Neuronal stem cell (in vitro differentiated cells): ENCODE measurements around the gene MAPK4.
"Not testable (repeated sequence)": the region's sequence is repeated elsewhere in the genome, so short reads cannot be mapped to it uniquely, and the experiment has no call there.

Experiments
- DNase-seq: peaks from one replicate; pipeline ENCODE4 v3.0.0-alpha.2; 2013; ENCODE audit warnings: low spot score
- H2AFZ ChIP-seq: one replicate; pipeline ENCODE4 v1.6.1; 2013; ENCODE audit warnings: mild to moderate bottlenecking, low read length, inconsistent platforms
- H2AK5ac ChIP-seq: 2 replicates; pipeline ENCODE4 v1.6.1; 2013; ENCODE audit warnings: low read depth, mild to moderate bottlenecking, inconsistent platforms, low read length, moderate library complexity, mixed read lengths
- H2BK120ac ChIP-seq: 2 replicates; pipeline ENCODE4 v1.6.1; 2013; ENCODE audit warnings: low read depth, mild to moderate bottlenecking, inconsistent platforms, low read length, moderate library complexity, mixed read lengths
- H2BK12ac ChIP-seq: one replicate; pipeline ENCODE4 v1.6.1; 2013; ENCODE audit warnings: low read length, inconsistent platforms
- H2BK15ac ChIP-seq: 2 replicates; pipeline ENCODE4 v1.6.1; 2013; ENCODE audit warnings: mild to moderate bottlenecking, low read length, inconsistent platforms, mixed read lengths
- H2BK5ac ChIP-seq: one replicate; pipeline ENCODE4 v1.6.1; 2013; ENCODE audit warnings: inconsistent platforms, mild to moderate bottlenecking, low read length, moderate library complexity
- H3K14ac ChIP-seq: one replicate; pipeline ENCODE4 v1.6.1; 2013; ENCODE audit warnings: low read length, inconsistent platforms
- H3K18ac ChIP-seq: 2 replicates; pipeline ENCODE4 v1.6.1; 2013; ENCODE audit warnings: low read length, inconsistent platforms
- H3K23ac ChIP-seq: 2 replicates; pipeline ENCODE4 v1.6.1; 2013; ENCODE audit warnings: low read depth, mild to moderate bottlenecking, mixed read lengths, low read length, inconsistent platforms; ENCODE audit not compliant: poor library complexity
- H3K27ac ChIP-seq: replicated peaks from 3 replicates; pipeline ENCODE4 v1.5.1; 2013; ENCODE audit warnings: low read length, inconsistent platforms
- H3K27me3 ChIP-seq, 3 experiments: 2 replicates each; pipeline ENCODE4 v1.6.1; 2013; ENCODE audit warnings: low read length in 3 of 3, mild to moderate bottlenecking in 2 of 3, inconsistent platforms in 1 of 3, low read depth in 1 of 3, mixed read lengths in 1 of 3, moderate library complexity in 1 of 3; ENCODE audit not compliant: control insufficient read depth in 3 of 3, insufficient read depth in 3 of 3
- H3K36me3 ChIP-seq, 2 donors: replicated peaks in 1 of 2; 2 replicates each; pipeline ENCODE4 v1.6.1; 2013; ENCODE audit warnings: low read length in 2 of 2; ENCODE audit not compliant: control insufficient read depth in 2 of 2, insufficient read depth in 2 of 2
- H3K4ac ChIP-seq: 2 replicates; pipeline ENCODE4 v1.6.1; 2013; ENCODE audit warnings: inconsistent platforms, mild to moderate bottlenecking, low read length, moderate library complexity
- H3K4me1 ChIP-seq, 2 donors: 1 replicate in 1 of 2; 2 replicates in 1 of 2; pipeline ENCODE4 v1.6.1; 2013; ENCODE audit warnings: low read length in 2 of 2, low read depth in 1 of 2; ENCODE audit not compliant: control insufficient read depth in 2 of 2, insufficient read depth in 1 of 2
- H3K4me2 ChIP-seq: one replicate; pipeline ENCODE4 v1.6.1; 2013; ENCODE audit warnings: mild to moderate bottlenecking, low read length, inconsistent platforms; ENCODE audit not compliant: insufficient read depth, poor library complexity, severe bottlenecking
- H3K4me3 ChIP-seq, 2 donors: 2 replicates each; pipeline ENCODE4 v1.5.1; 2013; ENCODE audit warnings: low read length in 2 of 2, mild to moderate bottlenecking in 2 of 2, inconsistent platforms in 1 of 2, moderate library complexity in 1 of 2
- H3K79me1 ChIP-seq: one replicate; pipeline ENCODE4 v1.6.1; 2013; ENCODE audit warnings: low read depth, mild to moderate bottlenecking, inconsistent platforms, low read length, moderate library complexity
- H3K9ac ChIP-seq: one replicate; pipeline ENCODE4 v1.6.1; 2013; ENCODE audit warnings: mild to moderate bottlenecking, low read depth, low read length, inconsistent platforms; ENCODE audit not compliant: poor library complexity
- H3K9me3 ChIP-seq, 2 donors: replicated peaks in 1 of 2; 2 replicates each; pipeline versions ENCODE3 to v1.6.1; 2013; ENCODE audit warnings: low read length in 2 of 2, mild to moderate bottlenecking in 2 of 2, inconsistent platforms in 1 of 2, low read depth in 1 of 2, mixed read lengths in 1 of 2, moderate library complexity in 1 of 2; ENCODE audit not compliant: control insufficient read depth in 2 of 2, insufficient read depth in 1 of 2
- H4K8ac ChIP-seq: one replicate; pipeline ENCODE4 v1.6.1; 2013; ENCODE audit warnings: low read depth, mild to moderate bottlenecking, inconsistent platforms, low read length, moderate library complexity
- H4K91ac ChIP-seq: one replicate; pipeline ENCODE4 v1.6.1; 2013; ENCODE audit warnings: low read length, low read depth, mild to moderate bottlenecking, inconsistent platforms; ENCODE audit not compliant: poor library complexity
- WGBS, 2 donors: extraction: QIAGEN DNeasy Blood & Tissue Kit; methylation state at CpG; one replicate each; pipeline ENCODE4 v1.1.7; 2013; ENCODE audit warnings: missing lambda C conversion rate in 2 of 2, mixed read lengths in 1 of 2; ENCODE audit not compliant: insufficient read length in 2 of 2, insufficient replicate concordance in 1 of 2; ENCODE audit errors: extremely low coverage in 2 of 2; 5-methylcytosine and 5-hydroxymethylcytosine counted together

Gene MAPK4

GRCh38 chr18:50545936-50546335, 14.0 kb upstream of the MAPK4 start:
- H3K14ac ChIP-seq, result no peak overlapping the region
- H3K4ac ChIP-seq, result no peak overlapping the region
- no CpG with 5 or more reads among the region's 19 CpGs for WGBS, 2 donors
- no peak overlapping the region for H3K18ac ChIP-seq
- H3K4me3 ChIP-seq, result no peak overlapping the region
- peaks cover 0 to 12% of the 10 kb centered on the region in 2 donors for H3K4me1 ChIP-seq
- H3K9me3 ChIP-seq, result peaks cover 0 to 19% of the 10 kb centered on the region in 2 donors
- H3K27ac ChIP-seq, result no peak overlapping the region
- no peak overlapping the region for H4K8ac ChIP-seq
- no peak for DNase-seq
- H2BK12ac ChIP-seq, result no peak overlapping the region
- peaks cover 0 to 4% (median 0%) of the 10 kb centered on the region in 3 experiments for H3K27me3 ChIP-seq
- no peak overlapping the region for H2BK5ac ChIP-seq
- H3K23ac ChIP-seq, result no peak overlapping the region
- H2AK5ac ChIP-seq, result no peak overlapping the region
- H3K4me2 ChIP-seq, result no peak overlapping the region
- H2BK15ac ChIP-seq, result no peak overlapping the region
- H3K36me3 ChIP-seq, result no peaks in the 10 kb centered on the region
- H4K91ac ChIP-seq, result no peak overlapping the region
- no peaks in the 10 kb centered on the region for H3K79me1 ChIP-seq
- no peak overlapping the region for H3K9ac ChIP-seq
- H2AFZ ChIP-seq, result peak overlapping the region; percentile 52
- no peak overlapping the region for H2BK120ac ChIP-seq

GRCh38 chr18:50548160-50548559, 11.7 kb upstream of the MAPK4 start:
- Histone ChIP-seq H3K18ac (no peak overlapping the region), H2BK5ac (no peak overlapping the region), H3K14ac (no peak overlapping the region), H3K27me3 (peaks cover 0 to 4% (median 0%) of the 10 kb centered on the region in 3 experiments), H3K4ac (no peak overlapping the region), H2AK5ac (no peak overlapping the region), H2AFZ (no peak overlapping the region), H3K4me3 (no peak overlapping the region), H3K36me3 (no peaks in the 10 kb centered on the region), H3K4me1 (peaks cover 0 to 12% of the 10 kb centered on the region in 2 donors), H3K79me1 (no peaks in the 10 kb centered on the region), H3K9me3 (peaks cover 0 to 19% of the 10 kb centered on the region in 2 donors), H3K27ac (no peak overlapping the region), H3K4me2 (no peak overlapping the region), H2BK12ac (no peak overlapping the region), H3K9ac (no peak overlapping the region), H2BK120ac (no peak overlapping the region), H4K8ac (no peak overlapping the region), H3K23ac (no peak overlapping the region), H2BK15ac (no peak overlapping the region), H4K91ac (no peak overlapping the region)
- no peak for DNase-seq
- WGBS, 2 donors, result no CpG with 5 or more reads among the region's 1 CpG

- H3K4me3 ChIP-seq, H2AK5ac ChIP-seq, H3K9ac ChIP-seq, H4K91ac ChIP-seq, H2BK15ac ChIP-seq, H3K36me3 ChIP-seq, H3K4me1 ChIP-seq, H3K27me3 ChIP-seq, H4K8ac ChIP-seq, H3K14ac ChIP-seq, H3K79me1 ChIP-seq, H3K27ac ChIP-seq, H3K4ac ChIP-seq, DNase-seq, H3K4me2 ChIP-seq, H2BK12ac ChIP-seq, H3K23ac ChIP-seq, H3K18ac ChIP-seq, H2BK5ac ChIP-seq, H2AFZ ChIP-seq, H2BK120ac ChIP-seq: not testable (repeated sequence)
- no CpG with 5 or more reads among the region's 1 CpG for WGBS, 2 donors
- peaks cover 0 to 10% of the 10 kb centered on the region in 2 donors for H3K9me3 ChIP-seq
Observed at GRCh38 chr18:50551651-50552050, 8.2 kb upstream of the MAPK4 start.

- H3K9ac ChIP-seq, result no peak overlapping the region
Observed at GRCh38 chr18:50558157-50558556, 1.7 kb upstream of the MAPK4 start.

More at GRCh38 chr18:50558157-50558556, 1.7 kb upstream of the MAPK4 start:
- Histone ChIP-seq H3K9me3 (peaks cover 0 to 4% of the 10 kb centered on the region in 2 donors), H2BK12ac (no peak overlapping the region), H4K8ac (no peak overlapping the region), H3K23ac (no peak overlapping the region), H3K79me1 (no peaks in the 10 kb centered on the region), H3K14ac (no peak overlapping the region), H4K91ac (no peak overlapping the region), H2BK5ac (no peak overlapping the region), H2BK120ac (no peak overlapping the region), H3K36me3 (no peaks in the 10 kb centered on the region), H3K18ac (no peak overlapping the region), H3K27me3 (peaks cover 0 to 31% (median 20%) of the 10 kb centered on the region in 3 experiments), H3K4me3 (no peak overlapping the region), H2AFZ (no peak overlapping the region), H3K4ac (no peak overlapping the region), H3K4me2 (no peak overlapping the region), H3K4me1 (peaks cover 0 to 3% of the 10 kb centered on the region in 2 donors), H3K27ac (no peak overlapping the region), H2AK5ac (no peak overlapping the region), H2BK15ac (no peak overlapping the region)
- no peak for DNase-seq
- WGBS, 2 donors, result no CpG with 5 or more reads among the region's 10 CpGs
